Natural killer cell (primary cell): ENCODE measurements around the gene MTG2. TPM values are rescaled to one million over a fixed set of nuclear protein-coding genes. Genes with fewer than 3 reads are reported as not detected.

Experiments used
- ATAC-seq, 3 donors: fragments of 150-1000 bp in 2 of 3; fragments of 200-7000 bp in 1 of 3; cut with Tn5 transposase; 1 replicate in 1 of 3; 2 replicates in 2 of 3; pipeline ENCODE4 v1.10.0; 2021; ENCODE audit warnings: mild to moderate bottlenecking in 2 of 3, moderate library complexity in 2 of 3
- DNase-seq, 2 donors: peaks; one replicate each; pipeline versions ENCODE4 v3.0.0 to v3.0.0-alpha.2; 2013 to 2021; ENCODE audit warnings: mixed read lengths in 1 of 2
- H3K27ac ChIP-seq: one replicate; pipeline ENCODE4 v1.5.1; 2013; ENCODE audit warnings: mild to moderate bottlenecking, low read length
- H3K27me3 ChIP-seq: one replicate; pipeline ENCODE4 v1.6.1; 2013; ENCODE audit warnings: low read length; ENCODE audit not compliant: control insufficient read depth, insufficient read depth
- H3K36me3 ChIP-seq: one replicate; pipeline ENCODE4 v1.6.1; 2013; ENCODE audit warnings: low read length; ENCODE audit not compliant: control insufficient read depth, insufficient read depth
- H3K4me1 ChIP-seq: one replicate; pipeline ENCODE4 v1.6.1; 2013; ENCODE audit warnings: low read length; ENCODE audit not compliant: control insufficient read depth, insufficient read depth
- H3K4me3 ChIP-seq: one replicate; pipeline ENCODE4 v1.5.1; 2013; ENCODE audit warnings: low read length
- H3K9me3 ChIP-seq: one replicate; pipeline ENCODE4 v1.6.1; 2013; ENCODE audit warnings: low read length; ENCODE audit not compliant: control insufficient read depth, insufficient read depth
- H3K27ac Mint-ChIP-seq, 2 donors: one replicate each; pipeline ENCODE4 v1.8.0; 2022; ENCODE audit warnings: mild to moderate bottlenecking in 2 of 2, mixed read lengths in 2 of 2, moderate library complexity in 1 of 2
- H3K27me3 Mint-ChIP-seq, 2 donors: one replicate each; pipeline ENCODE4 v1.8.0; 2022; ENCODE audit warnings: low read depth in 2 of 2, mixed read lengths in 2 of 2
- H3K36me3 Mint-ChIP-seq: one replicate; pipeline ENCODE4 v1.8.0; 2022; ENCODE audit warnings: mixed read lengths
- H3K4me1 Mint-ChIP-seq, 2 donors: one replicate each; pipeline ENCODE4 v1.8.0; 2022; ENCODE audit warnings: mixed read lengths in 2 of 2
- H3K4me3 Mint-ChIP-seq: one replicate; pipeline ENCODE4 v1.8.0; 2022; ENCODE audit warnings: mild to moderate bottlenecking, moderate library complexity, mixed read lengths
- H3K9me3 Mint-ChIP-seq, 2 donors: one replicate each; pipeline ENCODE4 v1.8.0; 2022; ENCODE audit warnings: mixed read lengths in 2 of 2
- WGBS: methylation state at CpG from one replicate; pipeline ENCODE4 v1.1.7; 2013; ENCODE audit warnings: missing lambda C conversion rate; ENCODE audit not compliant: insufficient coverage; 5-methylcytosine and 5-hydroxymethylcytosine counted together
- intact Hi-C: fragments of 100-400 bp; cut with micrococcal nuclease; formaldehyde crosslinking; loops from one replicate; pipeline ENCODE4 v1.14.2; 2022
- total RNA-seq, 4 donors: library from RNA; stranded (reverse); fragments of 120-200 nt in 1 of 4; gene quantifications; one replicate each; pipeline versions ENCODE4 v1.2.3 to v1.2.4, GENCODE V29; 2013 to 2022
- TF ChIP-seq, protein P1 (sequence below): fragments of 200-600 bp; IDR thresholded peaks from one replicate; pipeline ENCODE4 v1.8.0; 2022; ENCODE audit warnings: antibody characterized with exemption

Gene MTG2
- total RNA-seq, 3 donors from 2014 or later (not counting 1 experiment from before 2014, with no cell fraction given), result 16.8 to 25.8 (median 25.3) TPM

DNA sequence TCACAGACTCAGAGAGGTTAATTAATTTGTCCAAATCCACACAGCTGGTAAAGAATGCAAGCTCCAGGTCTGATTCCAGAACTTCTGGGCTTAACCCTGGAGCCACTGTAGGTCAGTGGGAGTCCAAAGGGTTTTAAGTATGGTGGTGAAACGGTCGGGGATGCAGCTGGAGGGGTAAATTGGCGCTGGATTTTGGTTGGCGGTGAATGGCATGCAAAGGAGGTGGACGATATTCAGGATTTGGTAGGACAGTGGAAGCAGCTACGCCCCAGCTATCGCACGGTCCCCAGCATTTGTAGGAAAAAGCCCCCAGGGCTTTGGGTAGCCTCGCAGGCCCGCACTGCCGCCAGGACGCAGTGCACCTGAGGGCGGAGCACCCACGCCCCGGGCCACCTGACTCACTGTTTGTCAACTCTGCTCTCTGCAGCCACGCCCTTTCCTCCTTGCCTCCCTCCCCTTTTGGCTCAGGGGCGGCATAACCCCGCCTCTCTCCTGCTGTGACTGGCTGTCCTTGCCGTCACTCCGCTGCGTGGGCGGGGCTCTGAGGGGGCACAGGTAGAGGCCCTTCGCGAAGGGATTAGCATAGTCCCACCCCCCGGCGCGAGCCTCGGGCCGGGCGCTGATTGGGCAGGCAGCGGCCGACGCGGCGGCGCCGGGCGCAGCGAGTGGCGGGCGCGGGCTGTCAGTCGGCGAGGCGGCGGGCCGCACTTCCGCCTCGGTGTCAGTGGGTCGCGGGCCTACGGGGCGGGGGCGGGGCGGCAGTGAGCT, 55.2 kb downstream of the MTG2 start, which contains the start of gene OSBPL2:
OSBPL2 (plus strand) TSS at position 721 of the 768 bp plus-strand sequence. CDS start 17,664 bp downstream, outside the sequence.
- peak; percentile 97 to 100 (median 97) for ATAC-seq

GRCh38 chr20:62238569-62239277, 55.9 kb downstream of the MTG2 start:
- Mint-ChIP-seq H3K4me1 (peaks cover 44 to 46% of the 10 kb centered on the region in 2 donors), H3K36me3 (no peaks in the 10 kb centered on the region), H3K4me3 (peak overlapping the region; percentile 89), H3K27me3 (peaks cover 0 to 4% of the 10 kb centered on the region in 2 donors), H3K27ac (peak overlapping the region; percentile 82 to 93), H3K9me3 (no peaks in the 10 kb centered on the region)
- Histone ChIP-seq H3K27ac (peak overlapping the region; percentile 45), H3K36me3 (peaks cover 7% of the 10 kb centered on the region), H3K27me3 (no peaks in the 10 kb centered on the region), H3K9me3 (no peaks in the 10 kb centered on the region), H3K4me3 (peak overlapping the region; percentile 50), H3K4me1 (peaks cover 41% of the 10 kb centered on the region)
- ATAC-seq, result no peak
- peak in 1 of 2 donors; percentile 43 for DNase-seq
- intact Hi-C loops, result loop anchor here (2.0 to 5.0 kb wide), 2 partner anchors 56 to 64 kb away; partner anchors contain the start of genes ADRM1 and MTG2
- WGBS, result under 1% methylated on average over 67 of the region's 70 CpGs
- TF ChIP-seq, protein P1, sequence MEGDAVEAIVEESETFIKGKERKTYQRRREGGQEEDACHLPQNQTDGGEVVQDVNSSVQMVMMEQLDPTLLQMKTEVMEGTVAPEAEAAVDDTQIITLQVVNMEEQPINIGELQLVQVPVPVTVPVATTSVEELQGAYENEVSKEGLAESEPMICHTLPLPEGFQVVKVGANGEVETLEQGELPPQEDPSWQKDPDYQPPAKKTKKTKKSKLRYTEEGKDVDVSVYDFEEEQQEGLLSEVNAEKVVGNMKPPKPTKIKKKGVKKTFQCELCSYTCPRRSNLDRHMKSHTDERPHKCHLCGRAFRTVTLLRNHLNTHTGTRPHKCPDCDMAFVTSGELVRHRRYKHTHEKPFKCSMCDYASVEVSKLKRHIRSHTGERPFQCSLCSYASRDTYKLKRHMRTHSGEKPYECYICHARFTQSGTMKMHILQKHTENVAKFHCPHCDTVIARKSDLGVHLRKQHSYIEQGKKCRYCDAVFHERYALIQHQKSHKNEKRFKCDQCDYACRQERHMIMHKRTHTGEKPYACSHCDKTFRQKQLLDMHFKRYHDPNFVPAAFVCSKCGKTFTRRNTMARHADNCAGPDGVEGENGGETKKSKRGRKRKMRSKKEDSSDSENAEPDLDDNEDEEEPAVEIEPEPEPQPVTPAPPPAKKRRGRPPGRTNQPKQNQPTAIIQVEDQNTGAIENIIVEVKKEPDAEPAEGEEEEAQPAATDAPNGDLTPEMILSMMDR, result no peak

More for the DNA sequence above, 55.2 kb downstream of the MTG2 start, which contains the start of gene OSBPL2:
- no peaks in the 10 kb centered on the region for H3K36me3 Mint-ChIP-seq
- H3K27me3 Mint-ChIP-seq, result peaks cover 0 to 4% of the 10 kb centered on the region in 2 donors
- H3K27ac Mint-ChIP-seq, result peak within 1 kb of the TSS; percentile 84 to 93
- Histone ChIP-seq H3K4me1 (peaks cover 33% of the 10 kb centered on the region), H3K36me3 (peaks cover 7% of the 10 kb centered on the region), H3K27me3 (no peaks in the 10 kb centered on the region), H3K9me3 (no peaks in the 10 kb centered on the region), H3K27ac (peak within 1 kb of the TSS; percentile 65), H3K4me3 (peak within 1 kb of the TSS; percentile 50)
- H3K4me3 Mint-ChIP-seq, result peak within 1 kb of the TSS; percentile 89
- intact Hi-C loops, result loop anchor here (2.0 to 5.0 kb wide), 2 partner anchors 55 to 64 kb away; partner anchors contain the start of genes ADRM1 and MTG2
- TF ChIP-seq, protein P1, result no peak
- peak; percentile 100 for DNase-seq
- peaks cover 44% of the 10 kb centered on the region in 2 donors for H3K4me1 Mint-ChIP-seq
- WGBS, result under 1% methylated on average over 55 of the region's 55 CpGs
- H3K9me3 Mint-ChIP-seq, result no peaks in the 10 kb centered on the region

GRCh38 chr20:62239278-62239879, 56.6 kb downstream of the MTG2 start:
- H3K4me1 Mint-ChIP-seq, result peaks cover 51 to 53% of the 10 kb centered on the region in 2 donors
- H3K27me3 Mint-ChIP-seq, result peaks cover 0 to 4% of the 10 kb centered on the region in 2 donors
- peak overlapping the region; percentile 89 for H3K4me3 Mint-ChIP-seq
- DNase-seq, result no peak
- Histone ChIP-seq H3K36me3 (peaks cover 7% of the 10 kb centered on the region), H3K9me3 (no peaks in the 10 kb centered on the region), H3K4me1 (peaks cover 47% of the 10 kb centered on the region), H3K27me3 (no peaks in the 10 kb centered on the region), H3K4me3 (peak overlapping the region; percentile 50), H3K27ac (peak overlapping the region; percentile 45)
- intact Hi-C loops, result loop anchor here (2.0 to 5.0 kb wide), 2 partner anchors 57 to 63 kb away; partner anchors contain the start of genes ADRM1 and MTG2
- no peak for ATAC-seq
- TF ChIP-seq, protein P1, result no peak
- H3K9me3 Mint-ChIP-seq, result no peaks in the 10 kb centered on the region
- WGBS, result 77% methylated on average over 23 of the region's 23 CpGs
- peak overlapping the region; percentile 82 for H3K27ac Mint-ChIP-seq
- no peaks in the 10 kb centered on the region for H3K36me3 Mint-ChIP-seq
